Hematopoietic multipotent progenitor cell treated with erythropoietin and hydrocortisone succinate and interleukin-3 and kit ligand, for 17 days (in vitro differentiated cells): ENCODE data around the gene MACROH2A1.

ENCODE experiments used
- DNase-seq: peaks from one replicate; pipeline ENCODE4 v3.0.0-alpha.2; 2015; ENCODE audit warnings: low spot score

Gene MACROH2A1

DNA sequence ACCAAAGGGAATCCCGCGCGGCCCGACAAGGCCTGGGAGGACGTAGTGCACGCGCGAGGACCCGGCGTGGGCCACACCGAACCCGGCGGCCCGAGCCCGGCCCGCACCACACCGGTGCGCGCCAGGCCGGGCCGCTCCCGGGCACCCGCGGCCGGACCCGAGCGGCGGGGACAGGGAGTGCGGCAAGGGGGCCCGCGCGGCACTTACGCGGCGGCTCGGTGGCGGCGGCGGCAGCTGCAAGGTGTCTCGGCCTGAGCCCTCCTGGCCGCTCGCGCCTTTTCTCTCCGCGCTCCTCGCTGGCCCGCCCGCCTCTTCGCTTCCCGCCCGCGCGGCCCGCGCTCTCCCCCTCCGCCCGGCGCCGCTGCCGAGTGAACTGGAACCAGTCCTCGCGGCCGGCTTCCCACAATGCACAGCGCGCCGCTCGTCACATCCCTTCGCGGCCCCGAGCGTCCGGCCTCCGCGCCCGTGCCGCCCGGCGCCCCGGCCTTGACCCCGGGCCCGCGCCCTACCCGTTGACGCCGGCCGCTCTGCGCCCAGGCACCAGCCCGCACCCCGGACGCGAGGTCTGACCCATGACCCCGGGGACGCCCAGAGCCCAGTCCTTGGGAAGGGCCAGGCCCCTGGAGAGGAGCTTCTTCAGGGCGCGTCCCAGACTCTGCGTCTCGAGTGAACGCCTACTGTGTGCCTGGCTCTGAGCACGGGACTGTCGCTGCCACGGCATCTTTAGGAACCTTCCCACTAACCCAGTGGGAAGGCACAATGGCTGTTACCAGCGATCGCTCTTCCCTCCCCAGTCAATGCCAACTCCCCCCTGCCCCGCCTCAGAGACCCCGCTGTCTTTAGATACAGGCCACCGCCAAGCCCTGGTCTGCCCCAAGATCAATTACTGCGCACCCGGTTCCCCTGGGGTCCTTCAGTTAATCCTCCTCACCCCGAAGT is at the start of gene MACROH2A1:
Gene MACROH2A1, minus strand, starts transcription at position 377 of the 939 bp plus-strand sequence. CDS start 10,138 bp downstream, outside the sequence.
- DNase-seq: peak; percentile 79

DNA sequence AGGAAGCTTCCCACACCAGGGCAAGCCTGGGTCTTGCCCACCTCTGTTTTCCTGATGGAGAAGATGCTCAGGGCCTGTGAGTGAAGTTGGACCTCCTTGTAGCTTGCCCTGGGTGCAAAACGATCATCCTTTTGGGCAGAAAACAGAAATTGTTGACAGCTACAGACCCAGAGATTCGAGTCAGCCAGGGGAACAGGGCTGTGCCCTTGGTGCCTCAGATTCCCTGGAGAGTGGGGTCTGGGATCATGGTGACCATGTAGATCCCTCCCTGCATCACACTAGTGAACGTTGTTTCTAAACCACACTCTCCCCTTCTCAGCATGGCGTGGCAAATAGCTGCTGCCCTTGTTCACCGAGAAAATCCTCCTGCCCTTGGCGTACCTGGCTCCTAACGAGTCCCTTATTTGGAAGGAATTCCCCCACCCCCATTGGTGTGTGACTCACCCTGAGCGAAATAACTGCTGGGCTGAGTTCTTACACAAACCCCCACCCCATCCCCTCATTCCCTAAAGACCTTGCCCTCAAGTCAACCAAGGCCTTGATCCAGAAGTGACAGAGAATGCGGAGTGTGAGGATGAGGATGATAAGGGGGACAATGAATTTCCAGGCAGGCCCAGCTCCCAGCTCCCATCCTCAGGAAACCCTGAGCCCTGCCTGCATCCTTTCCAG is 49.2 kb upstream of the MACROH2A1 start:
- DNase-seq: no peak

- DNase-seq: no peak
These were observed 48.4 kb upstream of the MACROH2A1 start, which contains the start of gene DCANP1 for GRCh38 chr5:135447298-135447929. DCANP1 (minus strand) TSS chr5:135447348; CDS start chr5:135447108, 240 bp downstream.

DNA sequence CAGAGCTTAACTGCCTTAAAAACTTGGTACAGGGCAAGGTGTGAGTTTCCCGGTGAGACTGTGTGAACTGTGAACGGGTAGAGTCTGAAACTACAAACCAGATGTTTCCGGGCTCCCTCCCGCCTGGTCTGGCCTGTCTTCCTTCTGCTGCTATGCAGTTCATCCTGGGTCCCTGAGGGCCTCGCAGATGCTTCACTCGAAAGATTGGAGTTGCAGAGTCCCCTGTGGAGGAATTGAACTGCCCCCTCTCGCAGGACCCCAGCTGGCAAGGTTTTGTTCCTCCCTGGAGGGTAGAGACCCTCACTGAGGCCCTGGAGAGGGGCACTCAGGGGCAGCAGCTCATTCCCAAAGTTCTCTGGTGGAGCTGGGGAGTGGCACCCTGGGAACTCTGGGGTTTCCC is 47.6 kb upstream of the MACROH2A1 start:
- DNase-seq: no peak

- no peak for DNase-seq
These were observed 47.2 kb upstream of the MACROH2A1 start for GRCh38 chr5:135446206-135446605.

- no peak for DNase-seq
These were observed 46.4 kb upstream of the MACROH2A1 start for GRCh38 chr5:135445306-135445985.

DNA sequence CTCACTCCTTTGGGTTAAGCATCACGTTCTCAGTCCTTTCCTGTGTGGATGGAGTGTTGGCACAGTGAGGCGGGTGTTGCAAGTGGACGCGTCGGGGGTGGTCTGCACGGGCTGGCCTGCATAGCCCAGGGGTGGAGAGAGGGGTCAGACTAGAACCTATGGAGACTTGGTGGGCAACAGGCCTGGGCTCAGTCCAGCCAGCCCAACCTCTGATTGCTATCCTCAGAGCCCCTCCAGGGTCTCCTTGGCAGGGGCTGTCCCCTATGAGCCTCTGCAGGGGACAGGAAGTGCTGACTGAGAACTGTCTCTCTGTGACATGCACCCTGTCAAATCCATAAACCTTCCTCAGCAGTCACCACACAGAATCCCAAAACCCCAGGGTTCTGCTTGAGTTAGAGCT is 45.9 kb upstream of the MACROH2A1 start:
- no peak for DNase-seq

- no peak for DNase-seq
These were observed 45.3 kb upstream of the MACROH2A1 start for GRCh38 chr5:135444360-135444759.

GRCh38 chr5:135443161-135443960 is 44.3 kb upstream of the MACROH2A1 start:
- no peak for DNase-seq

GRCh38 chr5:135442431-135443160 is 43.6 kb upstream of the MACROH2A1 start:
- DNase-seq: no peak

DNA sequence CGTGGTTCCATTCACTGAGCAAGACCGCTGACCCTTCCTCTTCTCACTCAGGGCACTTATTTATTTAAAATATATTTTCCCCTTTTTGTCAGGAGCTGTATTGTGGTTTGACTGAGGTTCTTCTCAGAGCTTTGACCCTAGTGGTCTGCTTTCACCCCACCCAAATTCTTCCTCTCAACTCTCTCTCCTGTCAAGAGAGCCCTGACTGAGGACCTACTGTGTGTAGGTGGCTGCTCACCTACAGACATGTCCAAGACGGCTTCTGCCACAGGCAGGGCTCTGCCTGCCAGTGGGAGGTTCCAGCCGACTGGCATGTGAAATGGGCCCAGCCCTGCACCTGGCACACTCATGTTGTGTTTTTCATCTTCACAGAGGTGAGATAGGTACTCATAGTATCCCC is 42.9 kb upstream of the MACROH2A1 start:
- no peak for DNase-seq

DNA sequence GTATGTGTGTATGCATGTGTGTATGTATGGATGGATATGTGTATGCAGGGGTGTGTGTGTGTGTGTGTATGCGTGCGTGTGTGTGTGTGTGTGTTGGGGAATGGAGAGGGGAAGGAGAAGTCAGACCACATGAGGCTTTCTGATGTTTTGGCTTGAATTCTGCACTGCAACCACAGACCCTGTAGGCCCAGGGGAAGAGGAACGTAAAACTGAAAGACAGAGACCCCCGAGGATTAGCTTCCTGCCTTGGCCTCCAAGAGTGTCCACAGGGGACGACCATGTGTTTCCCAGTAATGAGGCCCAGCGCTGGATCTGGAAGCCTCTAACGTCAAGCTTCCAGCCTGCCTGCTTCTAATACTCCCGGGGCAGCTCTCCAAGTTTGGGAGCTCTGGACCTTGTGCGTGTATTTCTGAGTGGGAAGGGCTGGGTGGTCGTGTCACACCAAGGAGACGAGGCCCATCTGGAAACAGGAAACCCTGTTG is 42.4 kb upstream of the MACROH2A1 start:
- DNase-seq: no peak

- no peak for DNase-seq
These were observed 41.9 kb upstream of the MACROH2A1 start for GRCh38 chr5:135440916-135441315.

DNA sequence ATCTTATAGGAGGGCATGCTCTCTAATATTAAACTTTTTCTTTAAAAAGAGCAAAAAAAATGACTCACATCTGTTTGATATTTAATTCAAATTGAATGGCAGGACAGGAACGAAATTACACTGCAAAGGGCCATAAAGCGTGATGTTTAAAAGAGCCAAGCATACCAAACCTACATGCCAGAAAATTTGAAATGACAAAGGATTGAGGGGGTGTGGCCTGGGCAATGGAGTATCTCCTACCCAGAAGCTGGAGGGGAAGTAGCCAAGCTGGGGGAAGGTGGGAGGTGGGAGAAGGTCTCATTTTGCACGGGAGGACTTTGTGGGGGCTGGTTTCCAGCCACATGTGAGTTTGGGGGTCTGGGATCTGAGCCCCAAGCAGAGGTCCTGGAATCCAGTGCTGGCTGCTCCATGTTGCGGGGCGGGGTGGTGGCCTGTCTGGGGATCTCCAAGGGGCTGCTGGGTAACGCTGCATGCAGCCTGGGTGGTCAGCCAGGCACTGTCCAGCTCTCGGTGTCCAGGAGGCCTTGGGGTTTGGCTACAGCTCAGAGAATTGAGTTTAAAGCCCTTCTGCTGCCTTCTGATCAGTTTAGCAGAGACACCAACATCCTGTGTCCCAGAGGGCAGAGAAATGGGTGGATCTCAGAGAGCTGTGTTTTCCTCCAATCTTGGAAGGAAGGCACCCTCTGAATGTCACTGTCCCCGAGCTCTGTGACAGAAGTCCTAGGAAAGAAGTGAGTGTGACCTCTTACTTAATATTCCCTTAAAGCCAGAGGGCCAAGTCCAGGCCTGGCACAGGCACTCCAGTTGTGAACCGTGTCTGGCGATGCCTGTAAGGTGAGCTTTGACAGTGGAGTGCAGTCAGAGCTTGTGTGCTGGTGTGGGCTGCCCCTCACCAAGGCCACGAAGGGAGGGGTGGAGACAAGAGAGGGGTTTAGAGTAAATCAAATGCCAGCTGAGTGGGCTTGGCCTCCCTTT is 40.5 kb upstream of the MACROH2A1 start:
- DNase-seq: no peak

- no peak for DNase-seq
These were observed 39.7 kb upstream of the MACROH2A1 start for GRCh38 chr5:135438636-135439221.

DNA sequence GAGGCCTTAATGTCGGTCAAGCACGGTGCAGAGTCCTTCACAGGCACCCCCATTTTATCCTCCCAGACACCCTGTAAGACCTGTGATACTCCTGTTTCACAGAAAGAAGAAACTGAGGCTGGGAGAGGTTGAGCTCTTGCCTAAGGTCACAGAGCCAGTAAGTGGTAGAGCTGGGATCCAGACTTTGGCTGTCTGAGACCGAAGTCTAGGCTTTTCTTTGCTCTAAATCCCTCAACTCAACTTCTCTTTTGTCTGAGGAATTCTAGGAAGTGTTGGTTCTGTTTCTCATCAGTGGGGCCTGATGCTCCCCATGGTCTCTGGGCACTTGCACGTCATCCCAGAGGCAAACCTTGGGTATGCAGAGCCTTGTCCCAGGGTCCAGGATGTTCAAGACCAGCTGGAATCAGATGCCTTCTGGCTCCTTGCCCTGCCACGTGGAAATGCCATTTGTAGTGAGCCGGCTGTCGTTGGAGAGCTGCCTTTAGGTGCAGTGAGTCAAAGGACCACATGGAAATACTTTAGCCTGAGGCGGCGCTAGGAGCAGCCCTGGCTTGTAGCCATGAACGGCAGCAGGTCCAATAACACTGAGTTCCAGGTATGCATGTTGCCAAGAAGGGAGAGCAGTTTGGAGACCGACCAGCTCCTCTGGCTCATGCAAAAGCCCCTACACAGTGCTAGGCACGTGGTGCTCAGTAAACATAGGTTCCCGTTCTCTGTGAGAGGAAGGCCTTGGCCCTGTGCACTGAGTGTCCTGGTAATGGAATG is 38.9 kb upstream of the MACROH2A1 start:
- no peak for DNase-seq

GRCh38 chr5:135437422-135437795 is 38.4 kb upstream of the MACROH2A1 start:
- DNase-seq: no peak

GRCh38 chr5:135436951-135437418 is 38.0 kb upstream of the MACROH2A1 start:
- no peak for DNase-seq
